ENCODE data around the gene PIGK. TPM values are rescaled to one million over a fixed set of nuclear protein-coding genes. Genes with fewer than 3 reads are reported as not detected.

Gene PIGK
- total RNA-seq, 1 experiment from 2014 or later: 23.3 TPM

DNA sequence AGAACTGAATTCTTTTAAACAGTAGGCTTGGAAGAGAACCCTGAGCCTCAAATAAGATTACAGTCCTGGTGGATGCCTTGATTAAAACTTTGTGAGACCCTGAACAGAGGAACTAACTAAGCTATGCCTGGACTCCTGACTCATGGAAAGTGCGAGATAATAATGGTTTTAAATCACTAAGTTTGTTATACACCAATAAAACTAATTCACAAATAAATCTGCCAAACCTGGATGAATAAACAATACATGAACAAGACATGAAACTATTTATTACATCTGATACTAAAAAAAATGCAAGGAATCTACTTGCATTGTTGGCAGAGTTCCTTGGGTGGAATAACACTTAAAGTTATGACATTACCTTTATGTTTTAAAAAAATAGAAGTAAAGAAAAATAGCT is 118.4 kb downstream of the PIGK start:
- ATAC-seq: no peak
- RAD21 ChIA-PET (ENCODE audit: low non-redundant PET in 1 of 2, low total read pairs in 2 of 2, uncharacterized antibody in 2 of 2, unreplicated experiment in 2 of 2): no interaction called here

More for the DNA sequence above, 118.4 kb downstream of the PIGK start:
- peaks cover 2 to 3% of the 10 kb centered on the region in 2 experiments; a peak in 1 of 4 replicates for H3K4me1 ChIP-seq (ENCODE audit: control insufficient read depth in 1 of 2, insufficient read depth in 2 of 2, low read length in 2 of 2)
- H3K9me2 ChIP-seq (ENCODE audit: insufficient read depth): no peaks in the 10 kb centered on the region
- intact Hi-C loops (cut with micrococcal nuclease): no loop called here
- H3K27me3 ChIP-seq (ENCODE audit: insufficient read depth, low read length): no peaks in the 10 kb centered on the region
- no peaks in the 10 kb centered on the region for H4K20me1 ChIP-seq (ENCODE audit: insufficient read depth)
- no peaks in the 10 kb centered on the region for H3K79me2 ChIP-seq (ENCODE audit: insufficient read depth, low read length)
- H3K4me3 ChIP-seq (replicated peaks in 1 of 2; ENCODE audit: low read depth in 1 of 2, low read length in 2 of 2): no peak overlapping the region
- H2AFZ ChIP-seq (ENCODE audit: low read depth, low read length, poor library complexity, severe bottlenecking): no peak overlapping the region
- CTCF ChIA-PET: no interaction called here
- TF ChIP-seq TCF7L2 (IDR thresholded peaks at IDR 0.05; ENCODE audit: borderline replicate concordance, extremely low read depth, insufficient read depth, insufficient read length) (no peak), CEBPB (IDR thresholded peaks at IDR 0.05; ENCODE audit: low read depth) (no peak), CBX3 (IDR thresholded peaks at IDR 0.05; ENCODE audit: low read depth) (no peak), SP1 (IDR thresholded peaks at IDR 0.05; ENCODE audit: low read depth) (no peak), EGR1 (IDR thresholded peaks at IDR 0.05; ENCODE audit: low read depth) (no peak), SIN3A (IDR thresholded peaks at IDR 0.05; ENCODE audit: low read depth) (no peak), SRF (IDR thresholded peaks at IDR 0.05; ENCODE audit: low read depth) (no peak), RAD21 (IDR thresholded peaks at IDR 0.05; ENCODE audit: low read depth) (no peak), ELF1 (IDR thresholded peaks at IDR 0.05; ENCODE audit: borderline replicate concordance, low read depth) (no peak), JUND (IDR thresholded peaks at IDR 0.05) (no peak), EZH2 (IDR thresholded peaks at IDR 0.05) (no peak), EZH2phosphoT487 (IDR thresholded peaks at IDR 0.05; ENCODE audit: borderline replicate concordance) (no peak), YY1 (IDR thresholded peaks at IDR 0.05; ENCODE audit: extremely low read depth, insufficient replicate concordance, low read depth, low read length) (no peak)
- TF ChIP-seq, protein P1, sequence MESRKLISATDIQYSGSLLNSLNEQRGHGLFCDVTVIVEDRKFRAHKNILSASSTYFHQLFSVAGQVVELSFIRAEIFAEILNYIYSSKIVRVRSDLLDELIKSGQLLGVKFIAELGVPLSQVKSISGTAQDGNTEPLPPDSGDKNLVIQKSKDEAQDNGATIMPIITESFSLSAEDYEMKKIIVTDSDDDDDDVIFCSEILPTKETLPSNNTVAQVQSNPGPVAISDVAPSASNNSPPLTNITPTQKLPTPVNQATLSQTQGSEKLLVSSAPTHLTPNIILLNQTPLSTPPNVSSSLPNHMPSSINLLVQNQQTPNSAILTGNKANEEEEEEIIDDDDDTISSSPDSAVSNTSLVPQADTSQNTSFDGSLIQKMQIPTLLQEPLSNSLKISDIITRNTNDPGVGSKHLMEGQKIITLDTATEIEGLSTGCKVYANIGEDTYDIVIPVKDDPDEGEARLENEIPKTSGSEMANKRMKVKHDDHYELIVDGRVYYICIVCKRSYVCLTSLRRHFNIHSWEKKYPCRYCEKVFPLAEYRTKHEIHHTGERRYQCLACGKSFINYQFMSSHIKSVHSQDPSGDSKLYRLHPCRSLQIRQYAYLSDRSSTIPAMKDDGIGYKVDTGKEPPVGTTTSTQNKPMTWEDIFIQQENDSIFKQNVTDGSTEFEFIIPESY (IDR thresholded peaks at IDR 0.05; ENCODE audit: extremely low read depth, insufficient replicate concordance, low read length): no peak
- TF ChIP-seq, protein P2, sequence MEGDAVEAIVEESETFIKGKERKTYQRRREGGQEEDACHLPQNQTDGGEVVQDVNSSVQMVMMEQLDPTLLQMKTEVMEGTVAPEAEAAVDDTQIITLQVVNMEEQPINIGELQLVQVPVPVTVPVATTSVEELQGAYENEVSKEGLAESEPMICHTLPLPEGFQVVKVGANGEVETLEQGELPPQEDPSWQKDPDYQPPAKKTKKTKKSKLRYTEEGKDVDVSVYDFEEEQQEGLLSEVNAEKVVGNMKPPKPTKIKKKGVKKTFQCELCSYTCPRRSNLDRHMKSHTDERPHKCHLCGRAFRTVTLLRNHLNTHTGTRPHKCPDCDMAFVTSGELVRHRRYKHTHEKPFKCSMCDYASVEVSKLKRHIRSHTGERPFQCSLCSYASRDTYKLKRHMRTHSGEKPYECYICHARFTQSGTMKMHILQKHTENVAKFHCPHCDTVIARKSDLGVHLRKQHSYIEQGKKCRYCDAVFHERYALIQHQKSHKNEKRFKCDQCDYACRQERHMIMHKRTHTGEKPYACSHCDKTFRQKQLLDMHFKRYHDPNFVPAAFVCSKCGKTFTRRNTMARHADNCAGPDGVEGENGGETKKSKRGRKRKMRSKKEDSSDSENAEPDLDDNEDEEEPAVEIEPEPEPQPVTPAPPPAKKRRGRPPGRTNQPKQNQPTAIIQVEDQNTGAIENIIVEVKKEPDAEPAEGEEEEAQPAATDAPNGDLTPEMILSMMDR (IDR thresholded peaks at IDR 0.05 in 2 of 3, conservative IDR thresholded peaks at IDR 0.05 in 1 of 3; ENCODE audit: borderline replicate concordance in 1 of 3, insufficient read depth in 1 of 3, low read depth in 2 of 3, low read length in 2 of 3): no peak
- TF ChIP-seq, protein P3, sequence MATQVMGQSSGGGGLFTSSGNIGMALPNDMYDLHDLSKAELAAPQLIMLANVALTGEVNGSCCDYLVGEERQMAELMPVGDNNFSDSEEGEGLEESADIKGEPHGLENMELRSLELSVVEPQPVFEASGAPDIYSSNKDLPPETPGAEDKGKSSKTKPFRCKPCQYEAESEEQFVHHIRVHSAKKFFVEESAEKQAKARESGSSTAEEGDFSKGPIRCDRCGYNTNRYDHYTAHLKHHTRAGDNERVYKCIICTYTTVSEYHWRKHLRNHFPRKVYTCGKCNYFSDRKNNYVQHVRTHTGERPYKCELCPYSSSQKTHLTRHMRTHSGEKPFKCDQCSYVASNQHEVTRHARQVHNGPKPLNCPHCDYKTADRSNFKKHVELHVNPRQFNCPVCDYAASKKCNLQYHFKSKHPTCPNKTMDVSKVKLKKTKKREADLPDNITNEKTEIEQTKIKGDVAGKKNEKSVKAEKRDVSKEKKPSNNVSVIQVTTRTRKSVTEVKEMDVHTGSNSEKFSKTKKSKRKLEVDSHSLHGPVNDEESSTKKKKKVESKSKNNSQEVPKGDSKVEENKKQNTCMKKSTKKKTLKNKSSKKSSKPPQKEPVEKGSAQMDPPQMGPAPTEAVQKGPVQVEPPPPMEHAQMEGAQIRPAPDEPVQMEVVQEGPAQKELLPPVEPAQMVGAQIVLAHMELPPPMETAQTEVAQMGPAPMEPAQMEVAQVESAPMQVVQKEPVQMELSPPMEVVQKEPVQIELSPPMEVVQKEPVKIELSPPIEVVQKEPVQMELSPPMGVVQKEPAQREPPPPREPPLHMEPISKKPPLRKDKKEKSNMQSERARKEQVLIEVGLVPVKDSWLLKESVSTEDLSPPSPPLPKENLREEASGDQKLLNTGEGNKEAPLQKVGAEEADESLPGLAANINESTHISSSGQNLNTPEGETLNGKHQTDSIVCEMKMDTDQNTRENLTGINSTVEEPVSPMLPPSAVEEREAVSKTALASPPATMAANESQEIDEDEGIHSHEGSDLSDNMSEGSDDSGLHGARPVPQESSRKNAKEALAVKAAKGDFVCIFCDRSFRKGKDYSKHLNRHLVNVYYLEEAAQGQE (IDR thresholded peaks at IDR 0.05; ENCODE audit: low read depth): no peak
- TF ChIP-seq, protein P4, sequence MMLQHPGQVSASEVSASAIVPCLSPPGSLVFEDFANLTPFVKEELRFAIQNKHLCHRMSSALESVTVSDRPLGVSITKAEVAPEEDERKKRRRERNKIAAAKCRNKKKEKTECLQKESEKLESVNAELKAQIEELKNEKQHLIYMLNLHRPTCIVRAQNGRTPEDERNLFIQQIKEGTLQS (IDR thresholded peaks at IDR 0.05): no peak
- no peaks in the 10 kb centered on the region for H3K36me3 ChIP-seq (ENCODE audit: control insufficient read depth in 1 of 2, insufficient read depth in 2 of 2, low read length in 2 of 2)
- H3K27ac ChIP-seq (ENCODE audit: low read depth, low read length): no peak overlapping the region
- POLR2A ChIA-PET: no interaction called here
- H3K4me2 ChIP-seq (ENCODE audit: low read length): no peak overlapping the region; the same call in 1 of the 2 replicates
- H3K9me3 ChIP-seq (ENCODE audit: control insufficient read depth in 1 of 2, insufficient read depth in 1 of 2, low read depth in 1 of 2, low read length in 2 of 2): no peaks in the 10 kb centered on the region
- no peak overlapping the region for H3K9ac ChIP-seq (ENCODE audit: low read length)
- BruUV-seq (replicated peaks): no TSS peak
- DNase-seq (ENCODE audit: low read depth, low spot score): no peak

Data from HCT116 (cell line).